Dermis blood vessel endothelial cell (primary cell): ENCODE measurements around the gene TBRG4. TPM values are rescaled to one million over a fixed set of nuclear protein-coding genes. Genes with fewer than 3 reads are reported as not detected.
A peak's percentile ranks its signal among the peaks of the same experiment; 100 is the strongest.

ENCODE experiments used
- DNase-seq: peaks from one replicate; pipeline ENCODE4 v3.0.0; 2010
- total RNA-seq: library from RNA; depleted of rRNA; stranded (reverse); fragments of >200 nt; gene quantifications from 2 replicates; pipeline ENCODE4 v1.2.3, GENCODE V29; 2014

The TBRG4 gene
- total RNA-seq, 1 donor from 2014 or later, result 55.1 TPM

DNA sequence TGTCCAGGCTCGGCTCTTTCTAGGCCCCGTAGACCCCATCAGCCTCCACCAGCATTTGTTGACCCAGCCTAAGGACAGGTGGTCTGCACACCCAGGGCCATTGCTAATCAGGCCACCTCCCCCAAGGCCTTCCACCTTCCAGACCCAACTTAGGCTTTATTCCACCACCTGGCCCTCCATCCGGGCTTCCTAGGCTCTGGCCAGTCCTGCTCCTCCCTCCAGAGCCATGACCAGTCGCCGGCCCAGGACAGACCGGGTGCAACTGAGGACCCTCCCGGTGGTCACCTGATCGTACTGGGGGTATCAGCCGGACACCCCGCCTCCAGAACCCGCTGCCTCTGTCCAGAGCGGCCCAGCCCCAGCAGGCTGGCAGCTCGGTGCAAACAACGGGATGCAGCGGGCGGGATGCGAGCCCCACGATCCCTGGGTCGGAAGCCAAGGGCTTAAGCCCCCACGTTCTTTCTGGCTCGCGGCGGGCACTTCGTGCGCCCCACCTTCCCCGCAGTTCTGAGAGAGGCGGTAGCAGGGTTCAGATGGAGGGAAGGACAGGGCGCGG lies 23.3 kb downstream of the TBRG4 start:
- DNase-seq, result no peak

DNA sequence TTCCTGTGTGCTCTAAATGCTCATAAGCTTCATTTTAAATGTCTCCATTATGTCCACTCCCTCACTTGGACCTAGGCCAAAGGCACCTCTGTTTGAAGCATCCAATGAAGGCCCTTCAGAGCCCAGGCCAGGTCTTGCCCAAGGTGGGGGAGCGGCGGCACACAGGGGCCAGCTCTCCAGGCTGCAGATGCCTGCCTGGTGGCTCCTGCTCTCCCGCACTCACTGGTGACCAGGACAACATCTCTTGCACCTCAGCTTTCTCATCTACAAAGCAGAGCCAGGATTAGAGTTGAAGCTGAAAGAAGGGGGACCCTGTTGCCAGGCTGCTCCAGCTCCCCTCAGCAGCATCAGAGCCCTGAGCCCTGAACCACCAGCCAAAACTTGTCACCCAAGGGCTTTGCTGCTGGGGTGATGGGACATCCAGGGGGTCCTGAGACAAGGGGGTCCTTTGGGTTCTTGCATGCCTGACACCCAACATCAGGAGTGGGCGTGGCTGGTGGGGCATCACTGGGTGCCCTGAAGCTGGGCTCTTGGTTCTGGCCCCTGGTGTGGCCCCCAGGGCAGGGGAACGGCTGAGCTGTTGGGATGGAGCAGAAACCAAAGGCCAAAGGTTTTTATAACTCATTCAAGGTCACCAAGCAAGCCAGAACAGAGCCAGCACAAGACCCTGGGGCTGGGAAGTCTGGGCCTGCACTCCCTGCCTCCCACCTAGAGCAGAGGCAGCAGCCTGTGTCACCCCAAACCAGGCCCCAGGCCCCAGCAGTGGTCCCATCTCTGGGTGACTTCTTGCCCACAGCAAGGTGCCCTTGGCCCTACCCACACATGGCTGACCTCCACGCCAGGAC lies 24.0 kb downstream of the TBRG4 start:
- DNase-seq, result no peak

DNA sequence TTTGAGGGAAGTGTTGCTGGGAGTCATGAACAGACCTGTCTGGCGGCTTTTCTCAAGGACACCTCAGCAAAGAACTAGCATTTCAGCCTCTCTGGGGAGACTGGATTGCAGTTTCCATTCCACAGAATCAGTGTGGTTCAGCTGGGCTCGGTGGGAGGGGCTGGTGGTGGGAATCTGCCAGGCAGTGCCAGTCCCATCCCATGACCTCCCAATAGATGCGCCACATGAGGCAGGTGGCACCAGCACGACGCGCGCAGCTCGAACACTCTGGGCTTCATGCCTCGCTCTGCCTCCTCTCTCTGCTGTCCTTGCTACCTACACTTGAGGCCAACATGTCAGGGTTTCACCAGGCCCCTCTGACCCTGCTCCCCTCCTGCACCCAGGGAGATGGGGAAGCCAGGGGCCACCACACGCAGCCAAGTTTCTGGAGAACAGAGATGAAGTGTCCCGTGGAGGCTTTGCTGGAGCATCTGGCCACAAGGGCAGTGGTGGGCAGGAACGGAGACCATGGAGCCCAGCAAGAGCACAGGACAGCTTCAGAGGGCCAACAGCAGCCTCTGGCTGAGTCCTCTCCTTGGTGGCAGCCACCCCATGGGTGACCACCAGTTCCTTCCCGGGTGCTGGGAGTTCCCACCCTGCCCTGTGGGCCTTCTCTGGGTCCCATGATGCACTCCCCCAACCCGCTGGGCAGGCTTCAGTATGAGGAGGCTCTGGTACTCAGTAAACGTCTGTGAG lies 25.0 kb downstream of the TBRG4 start:
- DNase-seq, result no peak

DNA sequence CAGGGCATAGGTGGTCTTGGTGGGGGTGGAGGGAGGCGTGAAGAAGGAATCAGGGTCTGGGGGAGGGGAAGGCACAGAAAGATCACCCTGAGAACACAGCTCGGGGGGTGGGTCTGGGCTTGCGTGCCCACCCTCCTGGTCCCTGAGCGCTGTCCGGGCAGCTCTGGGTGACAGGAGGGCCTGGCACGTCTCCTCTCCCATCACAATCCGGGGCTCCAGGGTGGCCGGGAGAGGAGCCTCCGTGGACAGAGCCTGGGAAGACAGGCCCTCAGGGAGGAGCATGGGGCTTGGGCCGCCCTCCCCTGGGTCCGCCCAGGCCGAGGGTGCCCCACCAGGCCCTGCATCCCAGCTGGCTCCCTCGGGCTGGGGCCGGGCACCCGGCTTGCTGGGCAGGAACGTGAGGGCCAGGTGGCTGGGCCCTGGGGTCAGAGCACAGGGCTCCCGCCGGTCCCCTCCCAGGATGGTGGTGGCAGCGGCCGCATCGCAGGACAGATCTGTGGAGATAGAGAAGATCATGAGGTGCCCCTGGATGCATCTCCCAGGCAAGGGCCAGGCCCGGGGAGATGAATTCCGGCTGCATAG lies 25.8 kb downstream of the TBRG4 start:
- no peak for DNase-seq

DNA sequence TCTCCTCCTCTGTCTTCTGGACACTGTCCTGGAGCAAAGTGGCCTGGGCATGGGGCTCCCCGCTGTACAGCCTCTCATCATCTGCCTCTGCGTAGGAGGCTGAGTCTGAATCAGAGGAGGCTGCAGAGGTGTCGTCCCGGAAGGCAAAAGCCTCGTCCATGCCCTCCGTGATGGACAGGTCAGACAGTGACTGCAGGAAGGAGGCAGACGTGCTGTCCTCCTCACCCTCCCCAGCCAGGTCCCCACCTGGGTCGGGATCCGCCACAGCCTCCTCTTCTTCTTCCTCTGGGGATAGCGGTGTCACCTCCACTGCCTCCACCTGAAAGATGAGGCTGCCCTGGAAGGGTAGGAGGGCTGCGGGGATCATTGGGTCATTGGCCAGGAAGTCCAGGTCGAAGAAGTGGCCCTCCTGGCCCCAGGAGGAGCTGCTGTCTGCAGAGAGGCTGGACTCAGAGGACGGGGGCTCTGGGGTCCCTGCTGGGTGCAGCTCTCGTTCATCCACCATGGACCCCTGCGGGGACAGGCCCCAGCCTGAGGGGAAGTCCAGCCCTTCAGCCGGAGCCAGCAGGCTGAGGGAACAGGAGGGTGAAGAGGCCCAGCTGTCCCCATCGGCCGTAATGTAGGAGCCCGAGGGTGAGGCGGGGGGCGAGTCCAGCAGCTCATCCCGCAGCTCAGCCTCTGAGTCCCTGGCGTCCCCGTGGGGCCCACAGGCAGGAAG lies 26.4 kb downstream of the TBRG4 start:
- no peak for DNase-seq

DNA sequence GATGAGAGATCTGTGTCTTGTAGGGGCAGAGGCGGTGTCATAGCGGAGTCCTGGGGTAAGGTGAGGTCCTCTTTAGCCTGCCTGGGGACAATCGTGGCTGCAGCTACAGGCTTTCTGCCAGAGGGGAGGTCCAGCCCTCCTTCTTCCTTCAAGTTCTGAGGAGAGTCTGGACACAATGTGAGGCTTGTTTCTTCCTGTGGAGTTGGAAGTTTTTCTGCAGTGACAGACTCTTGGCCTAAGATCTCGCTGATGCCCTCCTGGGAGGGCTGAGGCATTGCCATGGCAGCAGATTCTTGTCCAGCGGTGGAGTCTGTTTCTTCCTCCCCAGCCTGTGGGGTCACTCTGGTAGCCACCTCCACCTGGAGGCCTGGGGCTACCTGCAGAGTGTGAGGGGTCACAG lies 27.2 kb downstream of the TBRG4 start:
- DNase-seq, result no peak

DNA sequence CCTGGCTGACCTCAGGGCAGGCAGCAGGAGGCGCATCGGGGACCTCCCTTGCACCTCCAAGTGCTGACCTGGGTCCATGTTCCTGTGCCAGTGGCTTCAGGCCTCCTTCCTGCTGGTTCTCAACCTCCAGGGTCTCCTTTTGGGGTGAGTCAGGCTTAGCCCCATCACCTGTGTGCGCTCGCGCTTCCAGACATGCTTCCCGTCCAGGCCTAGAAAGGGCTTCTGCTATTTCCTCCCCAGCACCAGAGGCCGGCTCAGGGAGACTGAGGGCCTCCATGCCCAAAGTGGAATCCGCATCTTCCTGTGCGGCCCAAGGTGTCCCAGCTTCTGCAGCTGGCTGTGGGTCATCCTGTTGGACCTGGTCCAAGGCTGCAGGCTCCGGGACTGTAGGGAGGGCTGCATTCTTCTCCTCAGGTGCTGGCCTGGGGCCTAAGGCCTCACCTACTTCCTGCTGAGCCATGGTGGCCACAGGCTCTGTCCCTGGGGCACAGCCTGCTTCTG lies 28.6 kb downstream of the TBRG4 start:
- peak; percentile 13 for DNase-seq

DNA sequence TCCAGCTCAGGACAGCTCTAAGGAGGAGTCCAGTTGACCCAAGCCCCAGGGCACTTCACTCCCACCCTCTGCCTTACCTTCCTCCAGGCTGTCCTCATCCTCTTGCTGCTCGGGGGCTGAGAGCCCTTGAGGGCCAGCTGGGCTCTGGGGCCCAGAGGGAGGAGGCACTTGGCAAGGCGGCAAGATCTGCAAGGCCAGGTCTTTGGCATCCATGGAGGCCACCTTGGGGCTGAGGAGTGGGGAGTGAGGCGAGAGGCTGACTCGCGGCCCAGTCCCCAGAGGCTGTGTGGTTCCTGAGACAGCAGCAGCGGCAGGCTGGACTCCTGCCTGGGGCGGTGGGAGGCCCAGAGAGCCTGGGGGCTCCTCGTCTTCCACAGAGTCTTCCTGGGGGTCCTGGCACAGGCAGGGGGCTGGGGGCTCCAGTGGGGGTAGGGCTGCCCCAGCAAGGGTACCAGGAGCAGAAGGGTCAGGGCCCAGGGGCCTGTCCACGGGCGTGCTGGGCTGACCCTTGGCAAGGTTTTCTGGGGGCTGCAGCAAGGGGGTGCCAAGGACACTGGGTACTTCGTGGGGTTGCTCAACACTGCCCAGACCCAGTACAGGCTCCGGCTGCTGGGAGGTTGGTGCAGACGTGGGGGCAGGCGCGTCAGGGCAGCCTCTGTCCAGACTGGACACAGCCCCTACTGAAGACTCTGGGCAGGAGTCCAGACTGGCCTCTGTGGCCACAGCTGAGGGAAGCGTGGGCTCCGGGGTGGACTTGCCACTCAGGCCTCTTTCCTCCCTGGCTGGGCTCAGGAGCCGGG lies 29.3 kb downstream of the TBRG4 start:
- DNase-seq, result peak; percentile 23

DNA sequence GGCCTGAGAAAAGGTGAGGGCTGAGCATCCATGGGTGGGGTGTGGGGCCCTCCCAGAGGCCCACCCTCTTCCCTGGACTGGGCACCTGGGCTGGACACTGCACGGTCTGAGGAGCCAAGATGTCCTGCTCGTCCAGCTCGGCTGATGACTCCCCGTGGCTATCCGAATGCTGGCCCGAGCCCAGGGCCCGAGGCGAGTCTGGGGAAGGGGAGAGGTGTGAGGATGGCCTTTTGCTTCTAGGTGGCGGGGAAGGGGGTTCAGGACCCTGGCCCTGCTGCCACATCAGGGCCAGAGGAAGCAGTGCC lies 29.9 kb downstream of the TBRG4 start:
- no peak for DNase-seq

DNA sequence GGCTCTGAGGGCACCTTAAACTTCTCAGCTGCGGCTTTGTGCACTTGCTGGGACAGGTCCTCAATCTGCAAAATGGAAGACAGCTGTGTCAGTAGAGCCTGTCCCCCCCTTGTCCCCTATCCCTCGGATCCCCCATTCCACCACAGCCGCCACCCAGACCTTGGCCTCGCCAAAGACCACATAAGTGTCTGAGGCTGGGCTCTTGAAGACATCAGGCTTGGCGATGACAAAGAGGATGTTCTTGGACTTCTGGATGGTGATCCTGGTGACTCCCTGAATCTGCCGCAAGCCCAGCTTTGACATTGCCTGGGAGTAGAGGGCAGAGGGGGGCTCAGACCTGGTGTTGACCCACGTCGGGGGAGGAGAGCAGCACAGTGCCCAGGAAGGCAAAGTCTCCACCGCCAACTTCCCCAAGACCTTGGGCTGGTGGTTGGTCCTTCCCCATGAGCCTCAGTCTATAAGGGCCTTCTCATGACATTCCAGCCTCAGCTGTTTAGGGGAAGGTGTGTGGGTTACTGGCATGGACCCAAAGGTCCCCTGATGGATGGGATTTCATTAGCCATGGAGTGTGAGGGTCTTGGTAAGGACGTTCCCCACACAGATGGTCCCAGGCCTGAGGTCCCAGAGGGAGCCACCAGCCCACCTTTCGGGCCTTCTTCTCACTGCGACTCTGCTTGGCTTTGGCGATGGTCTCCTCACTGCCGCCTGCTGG lies 30.4 kb downstream of the TBRG4 start:
- DNase-seq, result no peak

DNA sequence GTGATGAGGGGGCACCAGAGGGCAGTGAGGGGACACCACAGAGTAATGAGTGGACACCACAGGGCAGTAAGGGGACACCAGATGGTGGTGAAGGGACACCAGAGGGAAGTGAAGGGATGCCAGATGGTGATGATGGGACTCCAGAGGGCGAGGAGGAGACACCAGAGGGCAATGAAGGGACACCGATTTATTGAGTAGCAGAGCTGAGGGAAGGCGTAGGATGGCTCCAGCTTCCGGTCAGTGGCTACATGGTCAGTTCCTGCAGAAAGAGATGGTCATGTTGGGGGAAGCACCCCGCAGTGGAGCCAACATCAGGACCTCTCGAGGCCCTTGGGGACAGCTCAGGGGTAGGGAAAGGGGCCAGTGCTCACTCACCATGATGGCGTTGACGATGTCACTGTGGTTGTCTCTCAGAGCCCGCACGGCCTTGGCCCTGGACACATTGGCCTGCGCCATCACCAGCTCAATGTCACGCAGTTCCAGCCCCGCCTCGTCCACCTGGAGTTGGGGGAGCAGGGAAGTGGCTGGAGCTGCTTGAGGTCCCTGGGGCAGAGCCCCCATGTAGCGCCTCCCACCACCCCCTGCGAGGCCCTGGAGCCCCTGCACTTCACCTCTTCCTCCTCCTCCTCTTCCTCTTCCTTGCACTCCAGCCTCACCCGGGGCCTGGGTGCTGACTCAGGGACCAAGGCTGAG lies 31.1 kb downstream of the TBRG4 start:
- no peak for DNase-seq

DNA sequence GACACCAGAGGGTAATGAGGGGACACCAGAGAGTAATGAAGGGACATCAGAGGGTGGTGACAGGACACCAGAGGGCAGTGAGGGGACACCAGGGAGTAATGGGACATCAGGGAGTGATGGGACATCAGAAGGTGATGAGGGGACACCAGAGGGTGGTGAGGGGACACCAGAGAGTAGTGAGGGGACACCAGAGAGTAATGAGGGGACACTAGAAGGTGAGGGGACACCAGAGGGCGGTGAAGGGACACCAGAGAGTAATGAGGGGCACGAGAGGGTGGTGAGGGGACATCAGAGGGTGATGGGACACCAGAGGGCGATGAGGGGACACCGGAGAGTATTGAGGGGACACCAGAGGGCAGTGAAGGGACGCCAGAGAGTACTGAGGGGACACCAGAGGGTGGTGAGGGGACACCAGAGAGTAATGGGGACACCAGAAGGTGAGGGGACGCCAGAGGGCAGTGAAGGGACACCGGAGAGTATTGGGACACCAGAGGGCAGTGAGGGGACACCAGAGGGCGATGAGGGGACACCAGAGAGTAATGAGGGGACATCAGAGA lies 33.3 kb downstream of the TBRG4 start:
- DNase-seq, result no peak

DNA sequence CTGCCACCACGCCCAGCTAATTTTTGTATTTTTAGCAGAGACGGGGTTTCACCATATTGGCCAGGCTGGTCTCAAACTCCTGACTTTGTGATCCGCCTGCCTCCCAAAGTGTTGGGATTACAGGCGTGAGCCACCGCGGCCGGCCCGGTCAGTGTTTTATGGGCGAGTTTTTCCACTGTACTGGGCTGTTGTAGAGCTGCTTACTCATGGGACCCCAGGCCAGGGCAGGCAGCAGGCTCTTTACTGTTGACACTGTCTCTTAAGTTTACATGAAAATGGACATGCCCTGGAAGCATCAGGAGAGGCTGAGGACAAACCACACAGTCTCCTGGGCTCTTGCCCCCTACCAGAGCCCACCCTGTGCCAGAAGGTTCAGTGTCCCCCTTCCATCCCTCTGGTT lies 33.9 kb downstream of the TBRG4 start:
- DNase-seq, result no peak

DNA sequence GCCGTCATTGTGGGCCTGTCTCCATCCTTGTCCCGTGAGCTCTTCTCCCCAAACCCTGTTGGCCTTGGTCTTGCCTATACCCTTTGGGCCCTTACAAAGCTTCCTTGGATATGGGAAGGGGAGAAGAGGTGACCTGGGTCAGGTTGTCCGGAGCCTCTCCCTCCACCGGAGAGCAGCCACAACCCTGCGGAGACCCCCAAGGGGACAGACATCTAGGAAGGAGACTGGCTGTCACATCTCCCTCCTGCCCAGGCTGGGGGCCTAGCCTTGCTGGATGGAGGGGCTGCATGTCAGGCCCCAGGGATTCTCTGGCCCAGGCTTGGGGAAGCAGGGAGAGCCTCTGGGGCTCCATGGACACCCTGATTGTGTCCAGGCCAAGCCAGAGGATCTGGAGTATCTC lies 34.6 kb downstream of the TBRG4 start:
- no peak for DNase-seq

DNA sequence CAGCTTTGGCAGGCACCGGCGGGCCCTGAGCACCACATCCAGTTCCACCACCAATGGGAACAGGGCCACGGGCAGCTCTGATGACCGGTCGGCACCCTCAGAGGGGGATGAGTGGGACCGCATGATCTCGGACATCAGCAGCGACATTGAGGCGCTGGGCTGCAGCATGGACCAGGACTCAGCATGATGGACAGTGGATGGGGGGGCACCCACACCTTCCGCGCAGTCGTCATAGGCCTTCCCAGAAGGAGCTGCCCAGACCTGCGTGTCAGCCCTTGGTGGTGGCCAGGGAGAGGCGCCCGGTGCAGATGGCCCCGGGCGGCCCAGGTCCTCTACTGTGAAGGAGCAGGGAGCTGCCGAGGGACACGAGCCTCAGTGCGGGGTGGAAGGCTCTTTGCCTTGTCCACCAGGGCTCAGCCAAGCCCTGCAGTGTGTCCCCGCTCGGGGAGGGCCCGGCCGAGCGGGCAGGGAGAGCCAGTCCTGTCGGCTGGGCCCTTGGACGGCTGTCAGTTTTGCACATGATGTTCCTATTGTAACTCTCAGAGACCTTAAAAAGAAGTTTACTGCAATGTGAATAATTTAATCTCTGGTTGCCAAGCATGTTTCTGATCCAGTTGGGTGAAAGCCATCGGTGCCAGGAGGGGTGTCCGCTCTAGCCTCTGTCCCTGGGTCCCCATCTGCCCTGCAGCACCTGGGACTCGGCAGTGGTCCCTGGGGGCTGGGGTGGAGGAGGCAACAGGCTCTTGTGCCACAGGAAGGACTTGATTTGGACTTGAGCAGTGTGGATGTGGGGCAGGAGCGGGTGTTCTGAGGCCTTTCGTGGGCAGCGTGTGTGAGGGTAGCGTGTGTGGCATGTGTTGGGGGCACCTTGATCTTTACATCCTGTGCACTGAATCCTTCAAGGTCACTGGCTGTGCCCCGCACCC lies 35.4 kb downstream of the TBRG4 start:
- DNase-seq, result no peak

DNA sequence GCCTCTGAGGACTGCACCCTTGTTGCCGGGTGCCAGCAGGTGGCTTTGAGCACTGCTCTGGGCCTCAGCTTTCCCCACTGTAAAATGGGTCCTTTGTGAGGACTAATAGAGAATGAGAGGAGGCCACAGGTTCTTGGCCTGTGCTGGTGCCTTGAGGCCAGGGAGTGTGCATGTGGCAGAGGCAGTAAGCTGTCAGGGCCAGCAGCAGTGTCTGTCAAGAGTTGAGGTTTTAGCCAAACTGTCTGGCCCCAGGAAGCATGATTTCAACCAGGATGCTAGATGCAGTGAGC lies 36.2 kb downstream of the TBRG4 start:
- DNase-seq, result no peak

DNA sequence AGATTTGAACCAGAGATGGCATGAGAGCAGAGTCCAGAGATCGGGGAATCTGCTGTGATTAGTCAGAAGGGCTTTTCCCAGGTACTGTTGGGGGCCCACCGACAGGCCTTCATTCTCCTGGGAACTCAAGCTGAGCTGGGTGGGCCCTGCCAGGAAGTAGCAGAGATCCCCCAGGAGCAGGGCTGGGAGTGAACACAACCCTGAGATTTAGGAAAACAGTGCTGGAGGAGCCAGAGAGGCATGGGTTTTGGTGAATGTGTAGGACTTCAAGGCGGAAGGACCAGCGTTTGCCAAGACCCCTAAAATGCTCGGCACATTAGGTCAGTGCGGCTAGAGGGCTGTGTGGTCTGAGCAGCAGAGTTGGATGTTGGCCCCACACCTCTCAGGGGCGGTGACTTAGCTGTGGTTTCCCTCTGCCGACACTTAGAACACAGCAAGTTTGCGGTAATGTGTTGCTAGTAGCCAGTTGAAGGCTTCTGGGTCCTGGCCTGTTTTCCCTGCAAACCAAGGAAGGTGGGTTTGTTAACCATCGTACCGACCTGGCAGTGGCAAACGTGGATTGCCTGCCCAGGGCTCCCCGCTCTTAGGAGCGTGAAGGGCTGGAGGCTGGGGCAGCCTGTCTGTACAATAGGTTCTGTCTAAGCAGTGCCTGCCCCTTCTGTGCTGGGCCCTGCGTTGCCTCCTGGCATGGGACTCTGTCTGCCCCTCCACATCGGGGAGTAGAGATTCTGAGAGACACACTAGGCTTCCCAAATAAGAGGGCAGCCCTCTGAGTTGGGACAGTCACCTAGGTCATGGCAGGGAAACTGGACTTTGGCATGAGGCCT lies 36.8 kb downstream of the TBRG4 start:
- no peak for DNase-seq

DNA sequence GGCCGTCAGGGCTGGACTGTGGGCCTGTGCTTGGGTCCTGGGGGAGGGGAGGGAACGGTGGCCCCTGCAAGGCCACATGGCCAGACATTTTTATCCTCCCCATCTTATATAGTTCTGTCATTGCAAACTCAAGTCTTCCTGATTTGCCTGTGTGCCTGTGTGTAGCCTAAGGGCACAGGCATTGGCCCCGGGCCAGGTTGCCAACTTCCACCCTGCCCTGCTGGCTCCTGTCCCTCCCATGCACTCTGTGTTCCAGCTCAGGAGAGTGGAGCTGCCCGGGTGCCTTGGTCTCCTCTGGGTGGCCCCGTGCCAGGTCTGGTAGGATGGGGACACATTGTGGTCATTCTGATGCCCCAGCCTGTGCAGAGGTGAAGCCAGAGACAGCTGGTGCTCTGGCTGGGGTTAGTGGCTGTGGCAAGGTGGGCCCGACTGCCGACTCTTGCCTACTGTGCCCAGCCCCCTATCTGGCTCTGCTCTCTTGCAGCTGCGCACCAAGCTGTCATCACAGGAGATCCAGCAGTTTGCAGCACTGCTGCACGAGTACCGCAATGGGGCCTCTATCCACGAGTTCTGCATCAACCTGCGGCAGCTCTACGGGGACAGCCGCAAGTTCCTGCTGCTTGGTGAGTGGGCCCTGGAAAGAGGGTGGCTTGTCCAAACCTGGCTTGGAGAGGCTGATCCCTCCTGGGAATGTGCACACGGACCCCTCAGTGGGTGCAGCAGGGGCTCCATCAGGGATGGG lies 37.5 kb downstream of the TBRG4 start:
- DNase-seq, result no peak
